ENCODE results near the gene TSHR. TPM values are rescaled to one million over a fixed set of nuclear protein-coding genes. Genes with fewer than 3 reads are reported as not detected.

TSHR gene
- total RNA-seq, 3 donors from 2014 or later (not counting 1 experiment from before 2014, with no cell fraction given), result 0.80 TPM; not detected in 2

GRCh38 chr14:80981673-80982072, 26.3 kb downstream of the TSHR start:
- Histone ChIP-seq H3K4me3 (ENCODE audit: low read length) (no peak overlapping the region), H3K9me3 (ENCODE audit: control insufficient read depth, insufficient read depth, low read length) (no peaks in the 10 kb centered on the region), H3K27ac (ENCODE audit: low read length) (no peak overlapping the region), H3K27me3 (ENCODE audit: control insufficient read depth, insufficient read depth, low read length) (no peaks in the 10 kb centered on the region), H3K4me1 (ENCODE audit: control insufficient read depth, insufficient read depth, low read length) (no peaks in the 10 kb centered on the region), H3K36me3 (ENCODE audit: control insufficient read depth, insufficient read depth, low read length) (no peaks in the 10 kb centered on the region)
- DNase-seq (no peak), ATAC-seq (no peak)
- H3K27ac Mint-ChIP-seq, result no peak overlapping the region
- TF ChIP-seq, protein P1, sequence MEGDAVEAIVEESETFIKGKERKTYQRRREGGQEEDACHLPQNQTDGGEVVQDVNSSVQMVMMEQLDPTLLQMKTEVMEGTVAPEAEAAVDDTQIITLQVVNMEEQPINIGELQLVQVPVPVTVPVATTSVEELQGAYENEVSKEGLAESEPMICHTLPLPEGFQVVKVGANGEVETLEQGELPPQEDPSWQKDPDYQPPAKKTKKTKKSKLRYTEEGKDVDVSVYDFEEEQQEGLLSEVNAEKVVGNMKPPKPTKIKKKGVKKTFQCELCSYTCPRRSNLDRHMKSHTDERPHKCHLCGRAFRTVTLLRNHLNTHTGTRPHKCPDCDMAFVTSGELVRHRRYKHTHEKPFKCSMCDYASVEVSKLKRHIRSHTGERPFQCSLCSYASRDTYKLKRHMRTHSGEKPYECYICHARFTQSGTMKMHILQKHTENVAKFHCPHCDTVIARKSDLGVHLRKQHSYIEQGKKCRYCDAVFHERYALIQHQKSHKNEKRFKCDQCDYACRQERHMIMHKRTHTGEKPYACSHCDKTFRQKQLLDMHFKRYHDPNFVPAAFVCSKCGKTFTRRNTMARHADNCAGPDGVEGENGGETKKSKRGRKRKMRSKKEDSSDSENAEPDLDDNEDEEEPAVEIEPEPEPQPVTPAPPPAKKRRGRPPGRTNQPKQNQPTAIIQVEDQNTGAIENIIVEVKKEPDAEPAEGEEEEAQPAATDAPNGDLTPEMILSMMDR (IDR thresholded peaks at IDR 0.05), result no peak
- WGBS (ENCODE audit: insufficient coverage), result 95% methylated on average over 7 of the region's 7 CpGs
- H3K9me3 Mint-ChIP-seq, result no peaks in the 10 kb centered on the region
- no peak overlapping the region for H3K4me3 Mint-ChIP-seq
- peaks cover 0 to 3% of the 10 kb centered on the region in 2 donors for H3K27me3 Mint-ChIP-seq (ENCODE audit: low read depth in 2 of 2)
- intact Hi-C loops (cut with micrococcal nuclease), result no loop called here
- no peaks in the 10 kb centered on the region for H3K4me1 Mint-ChIP-seq
- H3K36me3 Mint-ChIP-seq, result no peaks in the 10 kb centered on the region

GRCh38 chr14:80982711-80983110, 27.3 kb downstream of the TSHR start:
- H3K27ac ChIP-seq (ENCODE audit: low read length), result no peak overlapping the region
- TF ChIP-seq, protein P1 (IDR thresholded peaks at IDR 0.05), result no peak
- WGBS (ENCODE audit: insufficient coverage), result 100% methylated on average over 1 of the region's 2 CpGs
- intact Hi-C loops (cut with micrococcal nuclease), result no loop called here
- H3K4me1 Mint-ChIP-seq, result no peaks in the 10 kb centered on the region
- H3K27me3 ChIP-seq (ENCODE audit: control insufficient read depth, insufficient read depth, low read length), result no peaks in the 10 kb centered on the region
- DNase-seq, result no peak
- peaks cover 0 to 5% of the 10 kb centered on the region in 2 donors for H3K27me3 Mint-ChIP-seq (ENCODE audit: low read depth in 2 of 2)
- no peak overlapping the region for H3K27ac Mint-ChIP-seq
- no peaks in the 10 kb centered on the region for H3K9me3 ChIP-seq (ENCODE audit: control insufficient read depth, insufficient read depth, low read length)
- H3K9me3 Mint-ChIP-seq, result no peaks in the 10 kb centered on the region
- no peak overlapping the region for H3K4me3 ChIP-seq (ENCODE audit: low read length)
- no peaks in the 10 kb centered on the region for H3K36me3 ChIP-seq (ENCODE audit: control insufficient read depth, insufficient read depth, low read length)
- no peaks in the 10 kb centered on the region for H3K4me1 ChIP-seq (ENCODE audit: control insufficient read depth, insufficient read depth, low read length)
- no peaks in the 10 kb centered on the region for H3K36me3 Mint-ChIP-seq
- no peak overlapping the region for H3K4me3 Mint-ChIP-seq
- no peak for ATAC-seq

DNA sequence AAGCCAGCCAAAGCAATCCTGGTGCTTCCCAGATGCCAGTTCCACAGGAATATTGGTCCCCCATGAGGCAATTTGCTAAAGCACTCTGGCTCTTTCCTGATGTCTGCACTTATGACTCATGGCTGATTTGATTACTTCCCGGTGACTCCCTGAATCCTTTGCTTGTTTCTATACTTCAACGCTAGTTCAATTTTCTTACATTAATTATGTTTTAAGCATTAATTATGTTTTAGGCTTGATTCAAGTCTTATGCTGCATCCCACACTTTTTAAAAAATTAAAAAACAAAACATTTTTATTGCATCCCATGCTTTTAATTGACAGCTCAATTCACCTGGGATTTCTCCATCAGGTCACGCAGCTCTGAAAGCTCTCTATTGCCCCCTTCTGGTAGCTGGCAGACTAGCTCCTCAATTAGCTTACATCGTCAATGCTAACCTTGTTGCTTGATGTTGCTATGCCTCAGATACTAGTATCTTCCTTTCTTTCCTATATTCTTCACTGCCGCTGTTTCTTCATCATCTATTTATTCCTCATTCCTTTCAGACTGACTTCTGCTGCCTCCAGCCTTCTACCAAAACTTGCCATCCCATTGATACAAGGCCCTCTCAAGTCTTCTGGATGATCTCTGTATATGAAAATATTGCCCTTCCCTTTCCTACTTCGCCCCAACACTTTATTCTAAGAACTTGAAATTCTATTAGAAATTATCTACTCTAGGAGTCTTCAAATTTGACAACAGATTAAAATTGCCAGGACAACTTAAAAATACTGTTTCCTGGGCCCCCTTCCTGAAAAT, 32.0 kb downstream of the TSHR start:
- H3K27me3 ChIP-seq (ENCODE audit: control insufficient read depth, insufficient read depth, low read length), result no peaks in the 10 kb centered on the region
- Mint-ChIP-seq H3K27ac (no peak overlapping the region), H3K9me3 (no peaks in the 10 kb centered on the region), H3K27me3 (ENCODE audit: low read depth in 2 of 2) (peaks cover 0 to 5% of the 10 kb centered on the region in 2 donors), H3K4me1 (no peaks in the 10 kb centered on the region), H3K4me3 (no peak overlapping the region), H3K36me3 (no peaks in the 10 kb centered on the region)
- 35% methylated on average over 5 of the region's 6 CpGs for WGBS (ENCODE audit: insufficient coverage)
- no peak overlapping the region for H3K4me3 ChIP-seq (ENCODE audit: low read length)
- peak; percentile 74 to 82 (median 81) for ATAC-seq
- DNase-seq, result peak; percentile 36 to 86
- H3K36me3 ChIP-seq (ENCODE audit: control insufficient read depth, insufficient read depth, low read length), result no peaks in the 10 kb centered on the region
- no peaks in the 10 kb centered on the region for H3K4me1 ChIP-seq (ENCODE audit: control insufficient read depth, insufficient read depth, low read length)
- H3K9me3 ChIP-seq (ENCODE audit: control insufficient read depth, insufficient read depth, low read length), result no peaks in the 10 kb centered on the region
- intact Hi-C loops (cut with micrococcal nuclease), result loop anchor here (1.0 kb wide), 1 partner anchor 33 kb away; no protein-coding TSS in a partner anchor
- TF ChIP-seq, protein P1 (IDR thresholded peaks at IDR 0.05), result peak; percentile 97
- H3K27ac ChIP-seq (ENCODE audit: low read length), result no peak overlapping the region
